ENCODE data around the gene CES1.
"Not testable (repeated sequence)": the region's sequence is repeated elsewhere in the genome, so short reads cannot be mapped to it uniquely, and the experiment has no call there.

DNA sequence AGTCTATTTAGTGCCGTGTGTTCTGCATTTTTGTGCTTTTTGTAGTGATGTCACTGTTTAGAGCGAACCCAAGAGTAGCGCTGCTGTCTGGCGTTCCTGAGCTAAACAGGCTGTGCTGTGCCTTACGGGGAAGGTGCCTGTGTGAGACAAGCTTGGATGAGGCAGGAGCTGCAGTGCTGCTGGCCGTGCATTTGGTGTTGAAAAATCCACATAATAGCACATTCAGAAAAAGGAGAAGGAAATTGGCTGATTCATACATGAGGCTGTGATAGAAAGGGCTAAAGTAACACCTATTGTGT, 50.2 kb downstream of the CES1 start:
- not testable (repeated sequence) for TF ChIP-seq POLR2A, CTCF (IDR thresholded peaks at IDR 0.05)

Measured in right lobe of liver (tissue), 4 donors.